ENCODE data around the gene RACGAP1.

DNA sequence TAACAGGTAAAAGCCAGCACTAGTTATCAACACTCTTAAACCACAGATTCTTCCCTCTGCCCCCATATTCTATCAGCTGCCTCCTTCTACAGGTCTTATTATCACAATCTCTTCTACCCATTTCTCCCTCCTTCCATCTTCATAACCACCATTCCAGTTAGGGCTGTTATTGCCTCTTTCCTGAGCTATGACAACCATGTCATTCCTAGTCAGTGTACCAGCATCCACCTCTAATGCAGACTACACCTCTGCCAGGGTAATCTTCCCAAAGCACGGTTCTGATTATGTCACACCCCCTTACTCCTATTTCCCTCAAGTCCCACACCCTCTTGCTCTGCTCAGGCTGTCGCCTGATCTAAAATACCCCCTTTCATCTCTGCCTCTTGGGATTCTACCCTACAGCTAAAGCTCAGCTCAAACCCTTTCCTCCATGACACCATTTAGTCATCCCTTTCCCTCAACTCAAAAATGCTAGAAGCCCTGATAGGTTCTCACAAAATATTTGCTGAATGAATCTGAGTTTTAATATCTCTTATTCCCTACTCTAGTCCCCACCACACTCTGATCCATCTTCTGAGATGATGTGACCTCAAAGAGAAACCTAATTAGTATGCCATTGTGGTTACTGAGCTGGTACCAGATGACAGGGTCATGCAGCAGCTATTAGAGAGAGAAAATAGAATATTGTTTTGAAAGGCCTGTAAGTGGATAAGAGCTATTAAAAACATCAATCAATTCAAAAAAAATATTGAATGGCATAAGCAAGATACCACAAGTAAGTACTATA, 11.7 kb downstream of the RACGAP1 start:
- TF ChIP-seq, protein P1, sequence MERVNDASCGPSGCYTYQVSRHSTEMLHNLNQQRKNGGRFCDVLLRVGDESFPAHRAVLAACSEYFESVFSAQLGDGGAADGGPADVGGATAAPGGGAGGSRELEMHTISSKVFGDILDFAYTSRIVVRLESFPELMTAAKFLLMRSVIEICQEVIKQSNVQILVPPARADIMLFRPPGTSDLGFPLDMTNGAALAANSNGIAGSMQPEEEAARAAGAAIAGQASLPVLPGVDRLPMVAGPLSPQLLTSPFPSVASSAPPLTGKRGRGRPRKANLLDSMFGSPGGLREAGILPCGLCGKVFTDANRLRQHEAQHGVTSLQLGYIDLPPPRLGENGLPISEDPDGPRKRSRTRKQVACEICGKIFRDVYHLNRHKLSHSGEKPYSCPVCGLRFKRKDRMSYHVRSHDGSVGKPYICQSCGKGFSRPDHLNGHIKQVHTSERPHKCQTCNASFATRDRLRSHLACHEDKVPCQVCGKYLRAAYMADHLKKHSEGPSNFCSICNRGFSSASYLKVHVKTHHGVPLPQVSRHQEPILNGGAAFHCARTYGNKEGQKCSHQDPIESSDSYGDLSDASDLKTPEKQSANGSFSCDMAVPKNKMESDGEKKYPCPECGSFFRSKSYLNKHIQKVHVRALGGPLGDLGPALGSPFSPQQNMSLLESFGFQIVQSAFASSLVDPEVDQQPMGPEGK (CRISPR knock-in tag; IDR thresholded peaks at IDR 0.05; ENCODE audit: borderline replicate concordance), result no peak
- TF ChIP-seq ZFP30 (CRISPR knock-in tag; IDR thresholded peaks at IDR 0.05) (no peak), ESRRG (CRISPR knock-in tag; IDR thresholded peaks at IDR 0.05) (no peak), RARB (CRISPR knock-in tag; IDR thresholded peaks at IDR 0.05) (no peak), ZFP3 (CRISPR knock-in tag; IDR thresholded peaks at IDR 0.05) (no peak)
